HCT116 (cell line): ENCODE data around the gene SLC12A8. TPM values are rescaled to one million over a fixed set of nuclear protein-coding genes. Genes with fewer than 3 reads are reported as not detected.

Experiments used
- ATAC-seq: fragments of 200-7000 bp; cut with Tn5 transposase; 2 replicates; pipeline ENCODE4 v1.9.1; 2020; ENCODE audit warnings: mild to moderate bottlenecking, moderate library complexity
- BruUV-seq: library from RNA; stranded (reverse); fragments of 400-500 nt; replicated peaks from 2 replicates; lab custom pipeline; 2021; lab: Mats Ljungman, UMichigan
- CTCF ChIA-PET: fragments of 300-600 bp; sonication (Branson Sonifier 250); formaldehyde crosslinking; loops from one replicate; lab custom pipeline; 2021; ENCODE audit warnings: antibody characterized with exemption; lab: Charles Lee
- POLR2A ChIA-PET: fragments of 300-600, 350-600 bp; sonication (Branson Sonifier 250); formaldehyde crosslinking; loops from one replicate; lab custom pipeline; 2021; ENCODE audit warnings: antibody characterized with exemption; lab: Charles Lee
- RAD21 ChIA-PET, 2 experiments: fragments of 300-600 bp; sonication (Branson Sonifier 250); formaldehyde crosslinking; loops; one replicate each; lab custom pipeline; 2023; ENCODE audit warnings: low total read pairs in 2 of 2; ENCODE audit not compliant: uncharacterized antibody in 2 of 2, unreplicated experiment in 2 of 2, low non-redundant PET in 1 of 2; lab: Charles Lee
- DNase-seq: peaks from one replicate; pipeline ENCODE4 v3.0.0-alpha.2; 2010; ENCODE audit warnings: low read depth, low spot score
- H2AFZ ChIP-seq: fragments of 200-600 bp; shearing (Covaris generic), sonication (generic); 2 replicates; pipeline ENCODE4 v1.6.1; 2017; ENCODE audit warnings: low read depth, mixed run types, mixed read lengths, antibody characterized with exemption, low read length; ENCODE audit not compliant: poor library complexity, severe bottlenecking
- H3K27ac ChIP-seq: 2 replicates; pipeline ENCODE4 v1.5.1; 2012; ENCODE audit warnings: low read depth, low read length
- H3K27me3 ChIP-seq: fragments of 200-600 bp; sonication (generic); 2 replicates; pipeline ENCODE4 v1.6.1; 2016; ENCODE audit warnings: mixed run types, low read length, mixed read lengths; ENCODE audit not compliant: insufficient read depth
- H3K36me3 ChIP-seq, 2 experiments: fragments of 200-500 bp in 1 of 2; fragments of 200-600 bp in 1 of 2; sonication (Bioruptor generic) in 1 of 2; sonication (generic) in 1 of 2; 2 replicates each; pipeline versions ENCODE4 v1.5.1 to v1.6.1; 2014 to 2016; ENCODE audit warnings: low read length in 2 of 2, inconsistent platforms in 1 of 2, mixed read lengths in 1 of 2, mixed run types in 1 of 2; ENCODE audit not compliant: insufficient read depth in 2 of 2, control insufficient read depth in 1 of 2
- H3K4me1 ChIP-seq, 2 experiments: fragments of 200-600 bp in 1 of 2; sonication (generic) in 1 of 2; 2 replicates each; pipeline versions ENCODE4 v1.5.1 to v1.6.1; 2012 to 2017; ENCODE audit warnings: low read length in 2 of 2, inconsistent platforms in 1 of 2, mild to moderate bottlenecking in 1 of 2, mixed read lengths in 1 of 2, mixed run types in 1 of 2, moderate library complexity in 1 of 2; ENCODE audit not compliant: insufficient read depth in 2 of 2, control insufficient read depth in 1 of 2
- H3K4me2 ChIP-seq: fragments of 200-600 bp; sonication (generic); 2 replicates; pipeline ENCODE4 v1.6.1; 2017; ENCODE audit warnings: mixed run types, low read length, mixed read lengths
- H3K4me3 ChIP-seq, 2 experiments: fragments of 200-600 bp in 1 of 2; sonication (generic) in 1 of 2; replicated peaks in 1 of 2; 2 replicates each; pipeline ENCODE4 v1.5.1; 2011 to 2016; ENCODE audit warnings: low read length in 2 of 2, control low read depth in 1 of 2, low read depth in 1 of 2, mild to moderate bottlenecking in 1 of 2, mixed read lengths in 1 of 2, mixed run types in 1 of 2
- H3K79me2 ChIP-seq: fragments of 200-600 bp; sonication (generic); 2 replicates; pipeline ENCODE4 v1.6.1; 2017; ENCODE audit warnings: mild to moderate bottlenecking, mixed run types, low read length, moderate library complexity, mixed read lengths; ENCODE audit not compliant: insufficient read depth
- H3K9ac ChIP-seq: fragments of 200-600 bp; sonication (generic); 2 replicates; pipeline ENCODE4 v1.6.1; 2016; ENCODE audit warnings: low read length, mixed read lengths
- H3K9me2 ChIP-seq: fragments of 200-600 bp; sonication (generic), shearing (Covaris generic); 2 replicates; pipeline ENCODE4 v1.6.1; 2017; ENCODE audit warnings: mixed run types, mild to moderate bottlenecking, moderate library complexity; ENCODE audit not compliant: insufficient read depth
- H3K9me3 ChIP-seq, 2 experiments: fragments of 200-500 bp in 1 of 2; fragments of 200-600 bp in 1 of 2; sonication (Bioruptor generic) in 1 of 2; sonication (generic) in 1 of 2; 2 replicates each; pipeline ENCODE4 v1.6.1; 2014 to 2017; ENCODE audit warnings: low read length in 2 of 2, mixed read lengths in 2 of 2, inconsistent platforms in 1 of 2, low read depth in 1 of 2, mild to moderate bottlenecking in 1 of 2, mixed run types in 1 of 2, moderate library complexity in 1 of 2; ENCODE audit not compliant: control insufficient read depth in 1 of 2, insufficient read depth in 1 of 2
- H4K20me1 ChIP-seq: fragments of 200-600 bp; sonication (generic), shearing (Covaris generic); 2 replicates; pipeline ENCODE4 v1.6.1; 2017; ENCODE audit warnings: mixed run types, mild to moderate bottlenecking, moderate library complexity; ENCODE audit not compliant: insufficient read depth
- ATF3 ChIP-seq: IDR thresholded peaks from 2 replicates; pipeline ENCODE4 v1.6.1; 2012
- CEBPB ChIP-seq: IDR thresholded peaks from 2 replicates; pipeline ENCODE4 v1.6.1; 2012; ENCODE audit warnings: low read depth
- ELF1 ChIP-seq: IDR thresholded peaks from 2 replicates; pipeline ENCODE4 v1.6.1; 2012; ENCODE audit warnings: low read depth, borderline replicate concordance
- EZH2phosphoT487 ChIP-seq: fragments of 200-600 bp; IDR thresholded peaks from 2 replicates; pipeline ENCODE4 v1.6.1; 2018; ENCODE audit warnings: antibody characterized with exemption, borderline replicate concordance
- JUND ChIP-seq: IDR thresholded peaks from 2 replicates; pipeline ENCODE4 v1.6.1; 2012
- MAX ChIP-seq: IDR thresholded peaks from 2 replicates; pipeline ENCODE4 v1.6.1; 2012
- POLR2A ChIP-seq: IDR thresholded peaks from 2 replicates; pipeline ENCODE4 v1.7.0; 2011; ENCODE audit warnings: borderline replicate concordance; ENCODE audit not compliant: insufficient read depth, insufficient read length; ENCODE audit errors: extremely low read depth
- POLR2AphosphoS5 ChIP-seq: IDR thresholded peaks from 2 replicates; pipeline ENCODE4 v1.6.1; 2011; ENCODE audit warnings: mild to moderate bottlenecking, low read depth, low read length, moderate library complexity
- RAD21 ChIP-seq: IDR thresholded peaks from 2 replicates; pipeline ENCODE4 v1.6.1; 2012; ENCODE audit warnings: low read depth, mild to moderate bottlenecking
- SIN3A ChIP-seq: IDR thresholded peaks from 2 replicates; pipeline ENCODE4 v1.6.1; 2012; ENCODE audit warnings: low read depth
- SRF ChIP-seq: IDR thresholded peaks from 2 replicates; pipeline ENCODE4 v1.6.1; 2012; ENCODE audit warnings: low read depth
- TCF7L2 ChIP-seq: IDR thresholded peaks from 2 replicates; pipeline ENCODE4 v1.7.0; 2011; ENCODE audit warnings: borderline replicate concordance, inconsistent platforms; ENCODE audit not compliant: insufficient read depth, insufficient read length; ENCODE audit errors: extremely low read depth
- YY1 ChIP-seq: IDR thresholded peaks from 2 replicates; pipeline ENCODE4 v1.6.1; 2011; ENCODE audit warnings: low read length, low read depth, moderate library complexity, mild to moderate bottlenecking; ENCODE audit not compliant: insufficient replicate concordance; ENCODE audit errors: extremely low read depth
- ZFX ChIP-seq: fragments of 450-650 bp; IDR thresholded peaks from 2 replicates; pipeline ENCODE4 v1.6.1; 2017
- ZNF274 ChIP-seq: fragments of 200-500 bp; sonication (Bioruptor generic); IDR thresholded peaks from 2 replicates; pipeline ENCODE4 v1.6.1; 2014; ENCODE audit warnings: mild to moderate bottlenecking, low read depth, low read length, inconsistent platforms
- intact Hi-C: fragments of 100-400 bp; cut with micrococcal nuclease; formaldehyde crosslinking; loops from 2 replicates; pipeline ENCODE4 v1.10.0; 2022
- total RNA-seq: library from RNA; stranded (reverse); gene quantifications from one replicate; pipeline ENCODE4 v1.2.1, GENCODE V29; 2021; ENCODE audit not compliant: unreplicated experiment

Gene SLC12A8
- total RNA-seq, 1 experiment from 2014 or later, result 19.9 TPM

GRCh38 chr3:125194849-125195601, 17.5 kb downstream of the SLC12A8 start:
- H3K4me2 ChIP-seq, result no peak overlapping the region
- no peak for DNase-seq
- H4K20me1 ChIP-seq, result no peaks in the 10 kb centered on the region
- no peaks in the 10 kb centered on the region for H3K27me3 ChIP-seq
- no peak overlapping the region for H3K4me3 ChIP-seq
- BruUV-seq, result no TSS peak
- H3K79me2 ChIP-seq, result peaks cover 7% of the 10 kb centered on the region
- H3K4me1 ChIP-seq, result no peaks in the 10 kb centered on the region
- ChIA-PET CTCF (no interaction called here), POLR2A (no interaction called here), RAD21 (interaction anchor here in 1 of 2 experiments (0.7 kb wide), 1 partner anchor 11 kb away, joined by 3 read pairs; no protein-coding TSS in a partner anchor)
- no peaks in the 10 kb centered on the region for H3K9me3 ChIP-seq
- peaks cover 0 to 5% of the 10 kb centered on the region in 2 experiments; a peak in 1 of 4 replicates for H3K36me3 ChIP-seq
- TF ChIP-seq POLR2AphosphoS5 (no peak), ELF1 (no peak), POLR2A (no peak), SIN3A (no peak)
- H3K9ac ChIP-seq, result no peak overlapping the region
- H3K9me2 ChIP-seq, result no peaks in the 10 kb centered on the region
- no peak overlapping the region for H2AFZ ChIP-seq
- ATAC-seq, result no peak
- H3K27ac ChIP-seq, result no peak overlapping the region
- intact Hi-C loops, result no loop called here

- RAD21 ChIA-PET, result interaction anchor here in 1 of 2 experiments (0.7 kb wide), 1 partner anchor 12 kb away, joined by 3 read pairs; no protein-coding TSS in a partner anchor
- Histone ChIP-seq H3K9ac (no peak overlapping the region), H2AFZ (no peak overlapping the region), H3K27ac (no peak overlapping the region), H4K20me1 (no peaks in the 10 kb centered on the region), H3K79me2 (peaks cover 5% of the 10 kb centered on the region), H3K4me3 (no peak overlapping the region), H3K4me2 (no peak overlapping the region), H3K9me2 (no peaks in the 10 kb centered on the region), H3K4me1 (no peaks in the 10 kb centered on the region), H3K9me3 (no peaks in the 10 kb centered on the region), H3K27me3 (no peaks in the 10 kb centered on the region), H3K36me3 (peaks cover 0 to 13% of the 10 kb centered on the region in 2 experiments; a peak in 1 of 4 replicates)
- CTCF ChIA-PET, result no interaction called here
- DNase-seq, result no peak
- intact Hi-C loops, result no loop called here
- POLR2A ChIA-PET, result interaction anchor here (0.7 kb wide), 1 partner anchor 237 kb away, joined by 3 read pairs; no protein-coding TSS in a partner anchor
- ATAC-seq, result no peak
- no TSS peak for BruUV-seq
- TF ChIP-seq MAX (no peak), POLR2AphosphoS5 (no peak), RAD21 (no peak), YY1 (no peak), ATF3 (no peak), EZH2phosphoT487 (no peak), SRF (no peak), JUND (no peak), ELF1 (no peak), POLR2A (no peak), ZFX (no peak), ZNF274 (no peak), TCF7L2 (no peak), CEBPB (no peak)
Measured at GRCh38 chr3:125194061-125194848, 18.3 kb downstream of the SLC12A8 start.
